Naive B cell (primary cell): Measurements from ENCODE around the gene IGSF3. TPM values are rescaled to one million over a fixed set of nuclear protein-coding genes. Genes with fewer than 3 reads are reported as not detected.
"Not testable (repeated sequence)": the region's sequence is repeated elsewhere in the genome, so short reads cannot be mapped to it uniquely, and the experiment has no call there.

Experiments
- ATAC-seq, 2 donors: fragments of 150-1000 bp; cut with Tn5 transposase; 2 replicates each; pipeline ENCODE4 v1.10.0; 2021; ENCODE audit warnings: low read depth in 2 of 2, mild to moderate bottlenecking in 2 of 2, moderate library complexity in 2 of 2
- DNase-seq: peaks from one replicate; pipeline ENCODE4 v3.0.0; 2022
- H3K27ac Mint-ChIP-seq, 6 donors: one replicate each; pipeline ENCODE4 v1.8.0; 2020 to 2022; ENCODE audit warnings: mild to moderate bottlenecking in 6 of 6, mixed read lengths in 6 of 6, moderate library complexity in 5 of 6, inconsistent platforms in 2 of 6
- H3K27me3 Mint-ChIP-seq, 3 donors: one replicate each; pipeline ENCODE4 v1.8.0; 2021 to 2022; ENCODE audit warnings: mixed read lengths in 3 of 3, mild to moderate bottlenecking in 1 of 3
- H3K36me3 Mint-ChIP-seq, 2 donors: one replicate each; pipeline ENCODE4 v1.8.0; 2020 to 2022; ENCODE audit warnings: mixed read lengths in 2 of 2, inconsistent platforms in 1 of 2, mild to moderate bottlenecking in 1 of 2
- H3K4me1 Mint-ChIP-seq, 3 donors: one replicate each; pipeline ENCODE4 v1.8.0; 2020 to 2022; ENCODE audit warnings: mixed read lengths in 3 of 3, inconsistent platforms in 1 of 3, mild to moderate bottlenecking in 1 of 3, moderate library complexity in 1 of 3
- H3K4me3 Mint-ChIP-seq, 8 donors: one replicate each; pipeline ENCODE4 v1.8.0; 2020 to 2022; ENCODE audit warnings: mild to moderate bottlenecking in 8 of 8, mixed read lengths in 8 of 8, moderate library complexity in 8 of 8, inconsistent platforms in 2 of 8
- H3K9me3 Mint-ChIP-seq, 7 donors: one replicate each; pipeline ENCODE4 v1.8.0; 2020 to 2022; ENCODE audit warnings: mixed read lengths in 7 of 7, mild to moderate bottlenecking in 5 of 7, inconsistent platforms in 2 of 7, moderate library complexity in 1 of 7
- polyA plus RNA-seq, 6 donors: library from polyadenylated mRNA; unstranded; fragments of 300-500 nt; fragmentation: Illumina TruSeq; gene quantifications; one replicate each; pipeline ENCODE4 v1.2.3, GENCODE V29; 2021; ENCODE audit warnings: low read depth in 6 of 6

IGSF3 gene
- polyA plus RNA-seq, 6 donors from 2014 or later = not detected

DNA sequence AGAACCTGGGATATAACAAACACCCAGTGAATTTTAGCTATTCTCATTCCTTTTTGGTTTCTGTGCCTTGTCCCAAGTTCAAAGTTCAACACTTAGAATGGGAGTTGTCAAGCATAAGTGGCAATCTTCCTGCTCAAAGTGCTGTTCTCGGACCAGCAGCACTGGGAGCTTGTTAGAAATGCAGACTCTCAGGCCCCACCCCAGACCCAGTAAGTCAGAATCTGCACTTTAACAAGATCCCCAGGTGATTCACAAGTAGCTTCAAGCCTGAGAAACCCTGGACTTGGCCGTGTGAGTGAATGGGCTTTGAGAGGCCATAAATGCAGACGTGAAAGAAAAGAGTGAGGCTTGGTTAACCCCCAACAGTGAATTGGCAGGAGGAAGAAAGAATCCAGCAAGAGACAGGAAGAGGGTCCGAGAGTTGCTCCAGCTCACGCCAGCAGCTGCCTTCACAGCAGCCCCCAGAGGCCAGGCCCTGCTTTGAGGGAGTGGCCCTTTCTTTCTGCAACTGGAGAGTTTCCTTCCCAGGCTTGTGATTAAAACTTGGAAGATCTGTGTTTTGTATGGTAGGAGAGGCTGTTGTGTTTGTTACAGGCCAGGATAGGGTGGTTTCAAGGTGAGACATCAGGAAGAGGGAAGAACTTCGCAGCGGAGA lies 75.5 kb downstream of the IGSF3 start:
- H3K4me1 Mint-ChIP-seq = peaks cover 9 to 13% (median 12%) of the 10 kb centered on the region in 3 donors
- peaks cover 0 to 19% (median 4%) of the 10 kb centered on the region in 3 donors for H3K27me3 Mint-ChIP-seq
- not testable (repeated sequence) for DNase-seq, H3K36me3 Mint-ChIP-seq, ATAC-seq, H3K9me3 Mint-ChIP-seq, H3K27ac Mint-ChIP-seq, H3K4me3 Mint-ChIP-seq

- H3K27ac Mint-ChIP-seq, H3K36me3 Mint-ChIP-seq, H3K4me3 Mint-ChIP-seq, DNase-seq, H3K9me3 Mint-ChIP-seq, ATAC-seq, H3K4me1 Mint-ChIP-seq: not testable (repeated sequence)
- peaks cover 0 to 19% (median 3%) of the 10 kb centered on the region in 3 donors for H3K27me3 Mint-ChIP-seq
Measured at GRCh38 chr1:116591006-116591950, 76.3 kb downstream of the IGSF3 start.

GRCh38 chr1:116590359-116591005 lies 77.1 kb downstream of the IGSF3 start:
- not testable (repeated sequence) for H3K4me1 Mint-ChIP-seq, H3K27ac Mint-ChIP-seq, ATAC-seq, H3K4me3 Mint-ChIP-seq, H3K9me3 Mint-ChIP-seq, DNase-seq, H3K36me3 Mint-ChIP-seq
- H3K27me3 Mint-ChIP-seq = peaks cover 0 to 14% (median 0%) of the 10 kb centered on the region in 3 donors

DNA sequence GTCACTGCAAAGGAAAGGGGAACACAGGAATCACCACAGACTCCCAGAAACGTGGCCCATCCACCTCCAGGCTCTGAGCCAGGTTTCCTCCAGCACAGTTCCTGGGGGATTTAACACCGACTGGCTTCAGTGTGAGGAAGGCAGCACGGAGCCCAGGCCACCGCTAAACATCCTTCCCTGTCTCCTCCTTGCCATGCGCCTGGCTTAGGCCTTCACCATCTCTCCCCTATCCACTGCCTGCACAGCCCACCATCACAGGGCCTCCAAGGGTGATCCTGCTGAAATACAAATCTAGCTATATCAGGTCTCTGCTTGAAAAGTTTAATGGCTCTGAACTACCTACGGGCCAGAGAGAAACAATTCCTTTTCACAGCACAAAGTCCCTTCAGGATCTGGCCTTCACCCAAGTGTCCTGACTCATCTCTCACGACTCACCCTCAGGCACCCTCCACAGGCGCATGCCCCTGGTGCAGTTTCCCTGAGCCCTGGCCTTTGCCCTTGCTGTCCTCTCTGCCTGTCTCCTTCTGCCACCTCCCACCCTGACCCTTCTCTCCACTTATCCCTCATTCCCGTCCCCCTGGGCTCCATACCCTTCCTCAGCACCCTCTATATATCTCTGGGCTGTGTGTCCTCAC lies 78.3 kb downstream of the IGSF3 start:
- H3K27me3 Mint-ChIP-seq, H3K36me3 Mint-ChIP-seq, H3K9me3 Mint-ChIP-seq, H3K4me3 Mint-ChIP-seq, H3K27ac Mint-ChIP-seq, ATAC-seq, DNase-seq, H3K4me1 Mint-ChIP-seq: not testable (repeated sequence)

- Mint-ChIP-seq H3K4me1 (no peaks in the 10 kb centered on the region), H3K9me3 (no peaks in the 10 kb centered on the region), H3K36me3 (no peaks in the 10 kb centered on the region), H3K4me3 (no peak overlapping the region), H3K27me3 (peaks cover 0 to 5% (median 0%) of the 10 kb centered on the region in 3 donors), H3K27ac (no peak overlapping the region)
- ATAC-seq (no peak), DNase-seq (no peak)
Measured at GRCh38 chr1:116587501-116588227, 79.9 kb downstream of the IGSF3 start.

DNA sequence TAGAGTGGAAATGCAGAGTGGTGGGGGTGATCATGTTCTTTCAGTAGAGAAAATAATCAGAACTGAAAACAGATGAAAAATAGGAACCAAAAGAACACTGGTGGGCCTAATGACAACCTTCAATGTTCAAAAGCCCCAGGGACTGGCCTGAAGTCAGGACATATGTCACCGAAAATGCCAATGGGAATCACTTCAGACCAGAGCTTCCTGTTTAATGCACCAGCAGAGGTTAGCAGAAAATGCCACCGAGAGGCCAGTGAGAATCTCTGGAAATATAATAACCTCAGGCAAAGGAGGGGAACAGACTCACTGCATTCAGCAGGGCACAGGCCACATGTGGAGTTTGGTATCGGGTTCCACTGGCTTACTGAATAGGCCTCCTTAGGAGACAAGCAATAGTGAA lies 80.8 kb downstream of the IGSF3 start:
- H3K36me3 Mint-ChIP-seq = no peaks in the 10 kb centered on the region
- H3K4me3 Mint-ChIP-seq = no peak overlapping the region
- H3K9me3 Mint-ChIP-seq = no peaks in the 10 kb centered on the region
- ATAC-seq (no peak), DNase-seq (no peak)
- peak overlapping the region in 1 of 6 donors; percentile 21 for H3K27ac Mint-ChIP-seq
- peaks cover 0 to 5% (median 0%) of the 10 kb centered on the region in 3 donors for H3K27me3 Mint-ChIP-seq
- H3K4me1 Mint-ChIP-seq = no peaks in the 10 kb centered on the region

GRCh38 chr1:116585886-116586285 lies 81.6 kb downstream of the IGSF3 start:
- Mint-ChIP-seq H3K9me3 (no peaks in the 10 kb centered on the region), H3K4me1 (no peaks in the 10 kb centered on the region), H3K27ac (peak overlapping the region in 1 of 6 donors; percentile 64), H3K4me3 (no peak overlapping the region), H3K27me3 (peaks cover 0 to 5% (median 0%) of the 10 kb centered on the region in 3 donors), H3K36me3 (no peaks in the 10 kb centered on the region)
- no peak for ATAC-seq
- no peak for DNase-seq

DNA sequence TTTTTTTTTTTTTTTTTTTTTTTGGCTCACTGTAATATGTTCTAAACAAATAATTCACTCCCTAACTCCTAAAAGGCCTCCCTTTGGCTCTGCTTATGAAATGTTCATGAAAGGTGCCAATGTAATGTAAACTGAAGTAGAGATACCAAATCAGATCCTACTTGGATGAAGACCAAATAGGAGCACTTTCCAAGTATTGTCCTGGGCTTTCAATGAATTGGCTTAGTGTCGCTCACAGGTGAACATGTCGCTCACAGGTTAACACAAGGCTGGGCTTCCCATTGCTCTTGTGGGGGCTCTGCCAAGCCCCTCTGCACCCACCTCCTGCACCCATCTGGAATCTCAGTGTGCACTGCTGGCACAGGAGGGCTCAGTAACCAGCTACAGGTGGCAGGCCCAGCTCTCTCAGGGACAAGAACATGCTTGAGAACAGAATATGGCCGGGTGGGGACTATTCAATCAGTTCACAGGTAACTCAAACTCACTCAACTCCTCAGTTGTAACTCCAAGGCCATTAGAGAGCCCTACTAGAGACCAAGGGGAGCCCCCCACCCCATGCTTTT lies 86.1 kb downstream of the IGSF3 start:
- ATAC-seq (no peak), DNase-seq (no peak)
- Mint-ChIP-seq H3K36me3 (no peaks in the 10 kb centered on the region), H3K9me3 (no peaks in the 10 kb centered on the region), H3K4me3 (no peak overlapping the region), H3K27ac (no peak overlapping the region), H3K4me1 (no peaks in the 10 kb centered on the region), H3K27me3 (peaks cover 4 to 8% (median 7%) of the 10 kb centered on the region in 3 donors)

DNA sequence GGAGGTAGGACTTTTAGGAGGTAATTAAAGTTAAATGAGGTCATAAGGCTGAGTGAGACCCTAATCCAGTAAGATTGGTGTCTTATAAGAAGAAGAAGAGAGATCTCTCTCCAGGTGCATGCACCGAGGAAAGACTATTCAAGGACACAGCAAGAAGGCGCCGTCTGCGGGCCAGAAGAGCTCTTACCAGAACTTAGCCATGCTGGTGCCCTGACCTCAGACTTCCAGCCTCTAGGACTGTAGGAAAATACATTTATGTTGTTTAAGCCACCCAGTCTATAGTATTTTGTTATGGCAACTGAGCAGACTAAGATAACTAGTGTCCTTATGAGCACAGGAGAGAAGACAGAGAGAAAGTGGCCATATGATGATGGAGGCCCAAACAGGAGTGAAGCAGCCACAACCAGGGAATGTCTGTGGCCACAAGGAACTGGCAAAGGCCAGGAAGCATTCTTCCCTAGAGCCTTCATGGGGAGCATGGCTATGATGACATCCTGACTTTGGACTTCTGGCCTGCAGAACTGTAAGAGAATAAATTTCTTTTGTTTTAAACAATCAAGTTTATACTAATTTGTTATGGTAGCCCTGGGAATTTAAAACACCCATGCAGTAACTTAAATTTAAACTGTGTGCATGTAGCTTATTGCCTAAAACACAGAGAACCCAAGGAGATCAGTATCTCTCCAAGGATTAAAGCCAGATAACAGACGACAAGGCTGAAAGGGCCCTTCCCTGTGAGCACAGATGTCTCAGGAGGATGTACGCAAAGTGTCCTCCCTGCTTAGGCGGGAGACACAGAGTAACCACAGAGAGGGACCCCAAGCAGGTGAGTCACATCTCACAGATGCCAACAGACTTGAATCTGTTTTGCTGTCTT lies 86.8 kb downstream of the IGSF3 start:
- H3K9me3 Mint-ChIP-seq = no peaks in the 10 kb centered on the region
- ATAC-seq (no peak), DNase-seq (no peak)
- no peaks in the 10 kb centered on the region for H3K36me3 Mint-ChIP-seq
- no peak overlapping the region for H3K4me3 Mint-ChIP-seq
- H3K27ac Mint-ChIP-seq = no peak overlapping the region
- H3K27me3 Mint-ChIP-seq = peaks cover 4 to 12% (median 8%) of the 10 kb centered on the region in 3 donors
- H3K4me1 Mint-ChIP-seq = no peaks in the 10 kb centered on the region

- Mint-ChIP-seq H3K4me3 (no peak overlapping the region), H3K27me3 (peaks cover 4 to 16% (median 8%) of the 10 kb centered on the region in 3 donors), H3K9me3 (no peaks in the 10 kb centered on the region), H3K27ac (peak overlapping the region in 1 of 6 donors; percentile 13), H3K36me3 (no peaks in the 10 kb centered on the region), H3K4me1 (peaks cover 0 to 4% (median 3%) of the 10 kb centered on the region in 3 donors)
- DNase-seq (no peak), ATAC-seq (no peak)
Measured at GRCh38 chr1:116579259-116579875, 88.2 kb downstream of the IGSF3 start.

DNA sequence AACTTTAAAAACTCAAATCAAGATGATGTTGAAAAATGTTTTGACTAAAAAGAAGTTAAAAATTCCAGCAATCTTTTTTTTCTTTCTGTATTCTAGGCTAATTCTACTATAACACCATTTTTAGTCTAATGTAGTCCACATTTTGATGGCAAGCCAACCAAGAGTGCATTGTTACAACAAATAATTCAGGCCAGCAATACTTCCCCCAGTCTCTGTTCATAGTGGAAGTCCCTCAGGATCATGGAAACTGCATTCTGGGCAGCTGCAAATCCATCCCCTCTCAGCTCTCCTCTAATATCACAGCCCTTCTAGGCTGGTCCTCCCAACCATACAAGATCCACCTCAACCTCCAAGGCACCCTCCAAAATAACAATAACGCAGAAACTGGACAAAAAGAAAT lies 89.0 kb downstream of the IGSF3 start:
- no peak overlapping the region for H3K27ac Mint-ChIP-seq
- H3K4me3 Mint-ChIP-seq = peak overlapping the region in 1 of 8 donors; percentile 1
- H3K4me1 Mint-ChIP-seq = peaks cover 0 to 5% (median 4%) of the 10 kb centered on the region in 3 donors
- H3K36me3 Mint-ChIP-seq = no peaks in the 10 kb centered on the region
- DNase-seq (no peak), ATAC-seq (no peak)
- H3K27me3 Mint-ChIP-seq = peaks cover 4 to 16% (median 8%) of the 10 kb centered on the region in 3 donors
- H3K9me3 Mint-ChIP-seq = no peaks in the 10 kb centered on the region
